Type B pancreatic cell (in vitro differentiated cells): ENCODE data around the gene MFF. TPM values are rescaled to one million over a fixed set of nuclear protein-coding genes. Genes with fewer than 3 reads are reported as not detected.
A peak's percentile ranks its signal among the peaks of the same experiment; 100 is the strongest.

Experiments
- DNase-seq: peaks from one replicate; pipeline ENCODE4 v3.0.0; 2021; ENCODE audit warnings: mixed read lengths; ENCODE audit not compliant: unreplicated experiment; ENCODE audit errors: extremely low spot score
- H3K27ac Mint-ChIP-seq: 2 replicates; pipeline ENCODE4 v1.8.0; 2021; ENCODE audit warnings: mild to moderate bottlenecking, mixed read lengths
- H3K27me3 Mint-ChIP-seq: 2 replicates; pipeline ENCODE4 v1.8.0; 2021; ENCODE audit warnings: mixed read lengths
- H3K36me3 Mint-ChIP-seq: 2 replicates; pipeline ENCODE4 v1.8.0; 2021; ENCODE audit warnings: mixed read lengths
- H3K4me1 Mint-ChIP-seq: one replicate; pipeline ENCODE4 v1.8.0; 2021; ENCODE audit warnings: mixed read lengths; ENCODE audit not compliant: unreplicated experiment
- H3K4me3 Mint-ChIP-seq: 2 replicates; pipeline ENCODE4 v1.8.0; 2021; ENCODE audit warnings: mild to moderate bottlenecking, mixed read lengths
- H3K9me3 Mint-ChIP-seq: 2 replicates; pipeline ENCODE4 v1.8.0; 2021; ENCODE audit warnings: mixed read lengths
- total RNA-seq: library from RNA; stranded (reverse); gene quantifications from 2 replicates; pipeline ENCODE4 v1.2.1, GENCODE V29; 2021; ENCODE audit warnings: low replicate concordance
- TF ChIP-seq, protein P1 (sequence below): fragments of 200-600 bp; sonication (generic); conservative IDR thresholded peaks from 2 replicates; pipeline ENCODE4 v1.5.0; 2021; ENCODE audit warnings: antibody characterized with exemption, mild to moderate bottlenecking

Gene MFF
- total RNA-seq, 1 donor from 2014 or later = 71.3 TPM

DNA sequence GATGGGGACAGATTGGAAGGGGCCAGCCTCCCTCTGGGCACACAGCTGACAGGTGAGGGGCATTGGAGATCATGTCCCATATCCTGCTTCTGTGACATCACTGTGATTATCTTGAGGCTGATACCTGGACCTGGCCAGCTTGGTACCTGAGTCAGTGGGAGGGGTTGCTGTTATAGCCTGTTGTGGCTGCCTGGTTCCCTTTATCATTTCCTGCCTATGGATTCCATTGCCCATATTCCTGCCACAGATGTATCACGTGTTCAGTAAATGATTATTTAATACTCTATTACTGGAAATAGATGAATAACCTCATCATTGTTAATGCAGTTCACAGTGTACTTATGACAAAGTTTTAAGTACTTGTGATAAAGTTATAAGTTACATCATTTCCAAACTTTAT, 70.5 kb downstream of the MFF start:
- TF ChIP-seq, protein P1, sequence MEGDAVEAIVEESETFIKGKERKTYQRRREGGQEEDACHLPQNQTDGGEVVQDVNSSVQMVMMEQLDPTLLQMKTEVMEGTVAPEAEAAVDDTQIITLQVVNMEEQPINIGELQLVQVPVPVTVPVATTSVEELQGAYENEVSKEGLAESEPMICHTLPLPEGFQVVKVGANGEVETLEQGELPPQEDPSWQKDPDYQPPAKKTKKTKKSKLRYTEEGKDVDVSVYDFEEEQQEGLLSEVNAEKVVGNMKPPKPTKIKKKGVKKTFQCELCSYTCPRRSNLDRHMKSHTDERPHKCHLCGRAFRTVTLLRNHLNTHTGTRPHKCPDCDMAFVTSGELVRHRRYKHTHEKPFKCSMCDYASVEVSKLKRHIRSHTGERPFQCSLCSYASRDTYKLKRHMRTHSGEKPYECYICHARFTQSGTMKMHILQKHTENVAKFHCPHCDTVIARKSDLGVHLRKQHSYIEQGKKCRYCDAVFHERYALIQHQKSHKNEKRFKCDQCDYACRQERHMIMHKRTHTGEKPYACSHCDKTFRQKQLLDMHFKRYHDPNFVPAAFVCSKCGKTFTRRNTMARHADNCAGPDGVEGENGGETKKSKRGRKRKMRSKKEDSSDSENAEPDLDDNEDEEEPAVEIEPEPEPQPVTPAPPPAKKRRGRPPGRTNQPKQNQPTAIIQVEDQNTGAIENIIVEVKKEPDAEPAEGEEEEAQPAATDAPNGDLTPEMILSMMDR = no peak
- Mint-ChIP-seq H3K4me1 (no peaks in the 10 kb centered on the region), H3K27ac (no peak overlapping the region), H3K36me3 (no peaks in the 10 kb centered on the region), H3K4me3 (no peak overlapping the region), H3K27me3 (no peaks in the 10 kb centered on the region), H3K9me3 (no peaks in the 10 kb centered on the region)
- no peak for DNase-seq

- Mint-ChIP-seq H3K36me3 (no peaks in the 10 kb centered on the region), H3K27ac (no peak overlapping the region), H3K4me3 (no peak overlapping the region), H3K9me3 (no peaks in the 10 kb centered on the region), H3K4me1 (no peaks in the 10 kb centered on the region), H3K27me3 (no peaks in the 10 kb centered on the region)
- TF ChIP-seq, protein P1 = no peak
- no peak for DNase-seq
These were observed 72.5 kb downstream of the MFF start for GRCh38 chr2:227397562-227397961.

DNA sequence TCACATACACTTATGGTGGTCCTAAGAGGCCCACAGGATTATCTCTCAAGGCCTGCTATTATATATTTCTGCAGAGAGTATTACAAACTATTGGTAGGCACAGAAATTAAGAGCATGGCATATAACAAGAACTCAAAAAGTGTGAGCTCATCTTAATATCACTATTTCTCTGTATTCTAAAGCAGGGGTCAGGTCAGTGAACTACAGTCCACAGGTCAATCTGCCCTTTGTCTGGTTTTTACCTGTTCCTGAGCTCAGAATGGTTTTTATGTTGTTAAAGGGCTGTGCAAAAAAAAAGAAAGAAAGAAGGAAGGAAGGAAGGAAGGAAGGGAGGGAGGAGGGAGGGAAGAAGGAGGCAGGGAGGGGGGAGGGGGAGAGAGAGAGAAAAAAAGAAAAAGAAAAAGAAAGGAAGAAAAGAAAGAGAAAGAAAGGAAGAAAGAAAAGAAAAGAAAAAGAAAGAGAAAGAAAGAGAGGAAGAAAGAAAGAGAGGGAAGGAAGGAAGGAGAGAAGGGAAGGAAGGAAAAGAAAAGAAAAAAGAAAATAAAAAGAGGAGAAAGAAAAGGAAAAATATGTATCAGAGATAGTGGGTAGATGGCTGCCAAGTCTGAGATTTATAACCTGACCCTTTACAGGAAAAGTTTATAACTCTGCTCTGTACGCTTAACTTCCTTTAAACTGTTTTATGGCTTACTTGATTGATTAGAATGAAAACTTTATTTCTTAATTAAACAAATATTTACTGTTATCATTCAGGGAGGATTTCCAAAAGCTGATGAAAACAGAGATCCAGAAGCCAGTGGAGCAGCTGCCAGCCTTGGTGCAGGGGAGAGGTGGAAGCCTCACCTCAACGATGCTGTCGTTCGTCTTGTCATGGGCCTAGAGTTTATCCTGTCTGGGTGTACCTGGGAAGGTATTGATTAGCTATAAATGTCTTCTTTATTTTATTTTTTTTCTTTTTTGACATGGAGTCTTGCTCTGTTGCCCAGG, 73.9 kb downstream of the MFF start:
- Mint-ChIP-seq H3K4me3 (no peak overlapping the region), H3K4me1 (no peaks in the 10 kb centered on the region), H3K9me3 (no peaks in the 10 kb centered on the region), H3K27me3 (no peaks in the 10 kb centered on the region), H3K36me3 (no peaks in the 10 kb centered on the region), H3K27ac (no peak overlapping the region)
- TF ChIP-seq, protein P1 = no peak
- no peak for DNase-seq

- peak overlapping the region; percentile 2 for H3K27ac Mint-ChIP-seq
- TF ChIP-seq, protein P1 = no peak
- H3K36me3 Mint-ChIP-seq = no peaks in the 10 kb centered on the region
- no peak for DNase-seq
- H3K27me3 Mint-ChIP-seq = no peaks in the 10 kb centered on the region
- no peaks in the 10 kb centered on the region for H3K9me3 Mint-ChIP-seq
- H3K4me3 Mint-ChIP-seq = no peak overlapping the region
- H3K4me1 Mint-ChIP-seq = peaks cover 7% of the 10 kb centered on the region
These were observed 76.5 kb downstream of the MFF start for GRCh38 chr2:227401550-227401949.

DNA sequence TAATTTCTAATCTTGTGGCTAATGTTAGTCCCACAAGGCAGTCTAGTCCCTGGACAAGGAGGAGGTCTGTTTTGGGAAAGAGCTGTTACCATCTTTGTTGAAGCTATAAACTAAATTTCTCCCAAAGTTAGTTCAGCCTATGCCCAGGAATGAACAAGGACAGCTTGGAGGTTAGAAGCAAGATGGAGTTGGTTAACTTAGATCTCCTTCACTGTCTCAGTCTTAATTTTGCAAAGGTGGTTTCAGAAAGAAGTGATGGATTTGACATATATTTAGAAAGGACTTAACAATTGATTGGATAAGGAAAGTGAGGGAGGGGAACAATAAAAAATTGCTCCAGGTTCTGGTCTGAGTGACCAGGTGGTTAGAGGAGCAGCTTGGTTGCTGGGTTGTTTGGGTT, 77.3 kb downstream of the MFF start:
- Mint-ChIP-seq H3K9me3 (no peaks in the 10 kb centered on the region), H3K27me3 (no peaks in the 10 kb centered on the region), H3K4me1 (peaks cover 12% of the 10 kb centered on the region), H3K36me3 (no peaks in the 10 kb centered on the region), H3K27ac (no peak overlapping the region), H3K4me3 (no peak overlapping the region)
- TF ChIP-seq, protein P1 = no peak
- no peak for DNase-seq
